Suprapubic skin (tissue), 4 donors: ENCODE measurements around the gene ANKS1A. TPM values are rescaled to one million over a fixed set of nuclear protein-coding genes. Genes with fewer than 3 reads are reported as not detected.
"Not testable (repeated sequence)": the region's sequence is repeated elsewhere in the genome, so short reads cannot be mapped to it uniquely, and the experiment has no call there.

Experiments used
- DNase-seq, 2 donors: peaks; one replicate each; pipeline ENCODE4 v3.0.0-alpha.2; 2019; ENCODE audit warnings: low spot score in 2 of 2
- H3K27ac ChIP-seq: fragments of 200-600 bp; sonication (generic); one replicate; pipeline ENCODE4 v1.5.1; 2019
- H3K27me3 ChIP-seq: fragments of 200-600 bp; sonication (generic); one replicate; pipeline ENCODE4 v1.5.1; 2019
- H3K36me3 ChIP-seq: fragments of 200-600 bp; sonication (generic); one replicate; pipeline ENCODE4 v1.5.1; 2019
- H3K4me1 ChIP-seq: fragments of 200-600 bp; sonication (generic); one replicate; pipeline ENCODE4 v1.5.1; 2019
- H3K4me3 ChIP-seq: fragments of 200-600 bp; sonication (generic); one replicate; pipeline ENCODE4 v1.5.1; 2019; ENCODE audit warnings: mild to moderate bottlenecking
- H3K9me3 ChIP-seq: fragments of 200-600 bp; sonication (generic); one replicate; pipeline ENCODE4 v1.5.1; 2019
- CTCF ChIP-seq, 2 donors: fragments of 200-600 bp in 1 of 2; fragments of 450-650 bp in 1 of 2; sonication (generic) in 1 of 2; IDR thresholded peaks; one replicate each; pipeline ENCODE4 v1.5.1; 2016 to 2019; ENCODE audit warnings: antibody characterized with exemption in 2 of 2, mild to moderate bottlenecking in 1 of 2, moderate library complexity in 1 of 2
- EP300 ChIP-seq: sonication (generic); formaldehyde crosslinking; IDR thresholded peaks from one replicate; pipeline ENCODE4 v1.6.1; 2017; ENCODE audit warnings: antibody characterized with exemption
- POLR2A ChIP-seq, 2 donors: fragments of 450-650 bp; IDR thresholded peaks; one replicate each; pipeline ENCODE4 v1.6.1; 2017; ENCODE audit warnings: antibody characterized with exemption in 2 of 2, mild to moderate bottlenecking in 2 of 2, moderate library complexity in 2 of 2
- POLR2AphosphoS5 ChIP-seq, 3 donors: sonication (generic); formaldehyde crosslinking; IDR thresholded peaks; one replicate each; pipeline ENCODE4 v1.6.1; 2017; ENCODE audit warnings: antibody characterized with exemption in 3 of 3
- WGBS: methylation state at CpG from one replicate; pipeline ENCODE4 v1.1.5; 2018; 5-methylcytosine and 5-hydroxymethylcytosine counted together
- total RNA-seq, 4 donors: library from RNA; depleted of rRNA; stranded (reverse); fragments of >200 nt; gene quantifications; one replicate each; pipeline ENCODE4 v1.1.0, GENCODE V29; 2016

The ANKS1A gene
- total RNA-seq, 4 donors from 2014 or later, result 24.7 to 34.6 (median 30.5) TPM

DNA sequence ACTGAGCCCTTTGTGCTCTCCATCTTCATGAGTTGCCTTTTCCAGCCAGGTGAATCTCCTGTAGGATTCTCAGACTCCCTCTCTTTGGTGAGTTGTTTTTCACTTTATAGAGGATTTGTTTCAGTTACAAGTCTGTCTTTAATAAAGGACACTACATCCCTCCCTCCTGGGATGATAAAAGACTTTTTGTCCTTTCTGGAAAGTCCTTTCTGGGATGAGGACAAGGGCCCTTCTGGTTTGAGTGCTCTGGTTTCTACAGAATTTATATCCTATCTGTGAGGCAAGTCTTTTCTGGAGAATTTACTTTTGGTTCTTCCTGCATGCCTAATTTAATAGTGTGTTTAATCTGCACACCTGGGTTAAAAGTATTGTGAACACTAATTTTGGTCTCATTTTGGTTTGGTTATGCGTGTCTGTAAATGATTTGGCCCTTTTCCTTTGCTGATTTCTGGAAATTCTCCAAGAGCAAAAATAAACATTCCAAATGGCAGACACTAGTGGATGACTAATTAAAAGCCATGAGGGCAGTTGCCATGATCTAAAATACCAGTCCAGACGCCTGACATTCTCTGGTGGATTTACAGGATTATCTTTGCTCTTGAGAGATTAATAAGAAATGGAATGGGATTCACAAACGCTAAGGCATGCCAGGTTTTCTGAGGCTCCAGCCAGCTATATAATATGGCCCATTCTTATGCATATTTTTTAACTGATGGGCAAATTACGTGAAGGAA is 207.2 kb downstream of the ANKS1A start:
- WGBS, result 16% methylated on average over 4 of the region's 4 CpGs
- Histone ChIP-seq H3K27ac (peak overlapping the region; percentile 16), H3K36me3 (peaks cover 3% of the 10 kb centered on the region), H3K27me3 (no peaks in the 10 kb centered on the region), H3K9me3 (no peaks in the 10 kb centered on the region), H3K4me3 (no peak overlapping the region), H3K4me1 (peaks cover 32% of the 10 kb centered on the region)
- no peak for TF ChIP-seq EP300
- no peak for TF ChIP-seq CTCF (IDR thresholded peaks at IDR 0.05)
- no peak for TF ChIP-seq POLR2A (IDR thresholded peaks at IDR 0.05)
- no peak for DNase-seq

- TF ChIP-seq POLR2AphosphoS5 (IDR thresholded peaks at IDR 0.05) (no peak), CTCF (IDR thresholded peaks at IDR 0.05) (no peak), EP300 (no peak), POLR2A (IDR thresholded peaks at IDR 0.05) (no peak)
- Histone ChIP-seq H3K4me1 (peaks cover 13% of the 10 kb centered on the region), H3K4me3 (no peak overlapping the region)
These were observed 210.1 kb downstream of the ANKS1A start for GRCh38 chr6:35099116-35099515.

DNA sequence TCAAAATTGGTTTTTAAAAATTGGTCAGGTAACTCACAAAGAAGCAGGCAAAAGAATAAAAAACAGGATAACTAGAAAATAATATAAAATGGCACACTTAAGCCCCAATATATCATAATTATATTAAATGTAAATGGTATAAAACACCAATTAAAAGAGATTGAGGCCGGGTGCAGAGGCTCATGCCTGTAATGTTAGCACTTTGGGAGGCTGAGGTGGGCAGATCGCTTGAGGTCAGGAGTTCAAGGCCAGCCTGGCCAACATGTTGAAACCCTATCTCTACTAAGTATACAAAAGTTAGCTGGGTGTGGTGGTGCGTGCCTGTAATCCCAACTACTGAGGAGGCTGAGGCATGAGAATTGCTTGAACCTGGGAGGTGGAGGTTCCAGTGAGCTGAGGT is 216.0 kb downstream of the ANKS1A start:
- 100% methylated on average over 3 of the region's 3 CpGs for WGBS
- TF ChIP-seq POLR2A (IDR thresholded peaks at IDR 0.05) (no peak), CTCF (IDR thresholded peaks at IDR 0.05) (no peak), EP300 (no peak)
- Histone ChIP-seq H3K36me3 (no peaks in the 10 kb centered on the region), H3K9me3 (no peaks in the 10 kb centered on the region), H3K4me3 (no peak overlapping the region), H3K27ac (no peak overlapping the region), H3K27me3 (no peaks in the 10 kb centered on the region), H3K4me1 (no peaks in the 10 kb centered on the region)
- DNase-seq, result no peak

More at GRCh38 chr6:35099116-35099515, 210.1 kb downstream of the ANKS1A start:
- H3K27me3 ChIP-seq, result no peaks in the 10 kb centered on the region
- H3K27ac ChIP-seq, result no peak overlapping the region
- WGBS, result 91% methylated on average over 5 of the region's 5 CpGs
- H3K9me3 ChIP-seq, result no peaks in the 10 kb centered on the region
- no peak for DNase-seq
- no peaks in the 10 kb centered on the region for H3K36me3 ChIP-seq

- not testable (repeated sequence) for H3K4me1 ChIP-seq, H3K36me3 ChIP-seq, H3K27ac ChIP-seq, H3K4me3 ChIP-seq, H3K27me3 ChIP-seq, H3K9me3 ChIP-seq, DNase-seq
- 80% methylated on average over 6 of the region's 6 CpGs for WGBS
These were observed 217.0 kb downstream of the ANKS1A start for GRCh38 chr6:35106061-35106460.

- WGBS, result 67% methylated on average over 8 of the region's 8 CpGs
- not testable (repeated sequence) for H3K4me3 ChIP-seq, DNase-seq, H3K4me1 ChIP-seq, H3K9me3 ChIP-seq, H3K27me3 ChIP-seq, H3K27ac ChIP-seq, H3K36me3 ChIP-seq
These were observed 218.2 kb downstream of the ANKS1A start for GRCh38 chr6:35107208-35107607.

GRCh38 chr6:35107761-35108160 is 218.7 kb downstream of the ANKS1A start:
- H3K9me3 ChIP-seq, H3K4me1 ChIP-seq, H3K27ac ChIP-seq, DNase-seq, H3K36me3 ChIP-seq, H3K27me3 ChIP-seq, H3K4me3 ChIP-seq: not testable (repeated sequence)
- 62% methylated on average over 5 of the region's 5 CpGs for WGBS

DNA sequence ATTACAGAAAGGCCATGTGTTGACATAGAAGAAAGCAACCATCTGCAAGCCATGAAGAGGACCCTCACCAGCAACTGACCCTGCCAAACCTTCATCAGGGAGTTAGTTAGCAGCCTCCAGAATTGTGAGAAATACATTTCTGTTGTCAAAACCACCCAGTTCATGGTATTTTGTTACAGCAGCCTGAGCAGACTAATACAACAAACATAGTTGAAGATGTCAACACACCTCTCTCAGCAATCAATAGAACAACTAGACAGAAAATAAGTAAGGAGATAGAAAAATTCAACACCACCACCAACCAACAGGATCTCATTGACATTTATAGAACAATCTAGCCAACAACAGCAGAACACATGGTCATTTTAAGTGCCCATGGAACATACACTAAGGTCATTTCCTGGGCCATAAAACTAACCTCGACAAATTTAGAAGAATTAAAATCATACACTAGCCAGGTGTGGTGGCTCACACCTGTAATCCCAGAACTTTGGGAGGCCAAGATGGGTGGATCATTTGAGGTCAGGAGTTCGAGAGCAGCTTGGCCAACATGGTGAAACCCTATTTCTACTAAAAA is 219.3 kb downstream of the ANKS1A start:
- H3K4me3 ChIP-seq, result no peak overlapping the region
- no peak for DNase-seq
- TF ChIP-seq POLR2A (IDR thresholded peaks at IDR 0.05), result no peak
- no peak for TF ChIP-seq EP300
- TF ChIP-seq CTCF (IDR thresholded peaks at IDR 0.05), result no peak
- TF ChIP-seq POLR2AphosphoS5 (IDR thresholded peaks at IDR 0.05), result no peak
- no peaks in the 10 kb centered on the region for H3K9me3 ChIP-seq
- no peaks in the 10 kb centered on the region for H3K36me3 ChIP-seq
- no peak overlapping the region for H3K27ac ChIP-seq
- no peaks in the 10 kb centered on the region for H3K4me1 ChIP-seq
- WGBS, result 90% methylated on average over 2 of the region's 2 CpGs
- H3K27me3 ChIP-seq, result no peaks in the 10 kb centered on the region
